GM23338 (cell line): ENCODE measurements around the gene NDRG2. TPM values are rescaled to one million over a fixed set of nuclear protein-coding genes. Genes with fewer than 3 reads are reported as not detected.

Experiments used
- ATAC-seq: fragments of 200-7000 bp; cut with Tn5 transposase; 3 replicates; pipeline ENCODE4 v1.9.1; 2020
- DNase-seq: peaks from one replicate; pipeline ENCODE4 v3.0.0-alpha.2; 2015; ENCODE audit warnings: low spot score
- H2AFZ ChIP-seq: fragments of 200-600 bp; sonication (generic); 2 replicates; pipeline ENCODE4 v1.8.0; 2016; ENCODE audit warnings: antibody characterized with exemption, mild to moderate bottlenecking, moderate library complexity
- H3F3A ChIP-seq: fragments of 200-600 bp; sonication (generic); replicated peaks from 2 replicates; pipeline ENCODE4 v1.8.0; 2017; ENCODE audit warnings: antibody characterized with exemption, mixed run types, low read depth
- H3K27ac ChIP-seq: fragments of 200-600 bp; sonication (generic); 2 replicates; pipeline ENCODE4 v1.6.1; 2016; ENCODE audit warnings: low read depth
- H3K27me3 ChIP-seq: fragments of 200-600 bp; sonication (generic); 2 replicates; pipeline ENCODE4 v1.8.0; 2016; ENCODE audit warnings: mild to moderate bottlenecking, mixed run types, moderate library complexity; ENCODE audit not compliant: insufficient read depth
- H3K36me3 ChIP-seq: fragments of 200-600 bp; sonication (generic); 2 replicates; pipeline ENCODE4 v1.8.0; 2016; ENCODE audit warnings: mild to moderate bottlenecking; ENCODE audit not compliant: insufficient read depth
- H3K4me1 ChIP-seq: fragments of 200-600 bp; sonication (generic); 2 replicates; pipeline ENCODE4 v1.8.0; 2016; ENCODE audit warnings: mild to moderate bottlenecking, moderate library complexity; ENCODE audit not compliant: insufficient read depth
- H3K4me2 ChIP-seq: fragments of 200-600 bp; sonication (generic); 2 replicates; pipeline ENCODE4 v1.7.1; 2017; ENCODE audit warnings: mixed run types
- H3K4me3 ChIP-seq: fragments of 200-600 bp; sonication (generic); 2 replicates; pipeline ENCODE4 v1.6.1; 2016; ENCODE audit warnings: mixed run types
- H3K79me2 ChIP-seq: fragments of 200-600 bp; sonication (generic); replicated peaks from 2 replicates; pipeline ENCODE4 v1.8.0; 2017; ENCODE audit warnings: mild to moderate bottlenecking; ENCODE audit not compliant: insufficient read depth
- H3K9me2 ChIP-seq: fragments of 200-600 bp; sonication (generic); 2 replicates; pipeline ENCODE4 v1.8.0; 2017; ENCODE audit not compliant: insufficient read depth
- H4K20me1 ChIP-seq: fragments of 200-600 bp; sonication (generic); replicated peaks from 2 replicates; pipeline ENCODE4 v1.8.0; 2017; ENCODE audit warnings: mild to moderate bottlenecking; ENCODE audit not compliant: insufficient read depth
- H3K27ac Mint-ChIP-seq: 2 replicates; pipeline ENCODE4 v1.8.0; 2020; ENCODE audit warnings: inconsistent platforms, mild to moderate bottlenecking, moderate library complexity, mixed read lengths
- H3K27me3 Mint-ChIP-seq: 3 replicates; pipeline ENCODE4 v1.8.0; 2022; ENCODE audit warnings: low read depth, mild to moderate bottlenecking, moderate library complexity, mixed read lengths, inconsistent platforms; ENCODE audit not compliant: insufficient read depth, poor library complexity
- H3K36me3 Mint-ChIP-seq: 3 replicates; pipeline ENCODE4 v1.8.0; 2021; ENCODE audit warnings: low read depth, mild to moderate bottlenecking, inconsistent platforms, moderate library complexity, mixed read lengths
- H3K4me1 Mint-ChIP-seq: 3 replicates; pipeline ENCODE4 v1.8.0; 2020; ENCODE audit warnings: mild to moderate bottlenecking, inconsistent platforms, mixed read lengths
- H3K4me3 Mint-ChIP-seq: 3 replicates; pipeline ENCODE4 v1.8.0; 2021; ENCODE audit warnings: moderate library complexity, mild to moderate bottlenecking, inconsistent platforms, mixed read lengths
- H3K9me3 Mint-ChIP-seq: 3 replicates; pipeline ENCODE4 v1.8.0; 2020; ENCODE audit warnings: moderate library complexity, mild to moderate bottlenecking, inconsistent platforms, mixed read lengths
- CREB1 ChIP-seq: fragments of 250-450 bp; sonication (Bioruptor Pico); IDR thresholded peaks from 2 replicates; pipeline ENCODE4 v1.5.0; 2020; ENCODE audit warnings: low read depth, mild to moderate bottlenecking, moderate library complexity
- EZH2 ChIP-seq: fragments of 200-600 bp; sonication (generic); IDR thresholded peaks from one replicate; pipeline ENCODE4 v1.8.0; 2017; ENCODE audit warnings: antibody characterized with exemption, mild to moderate bottlenecking, low read depth; ENCODE audit not compliant: unreplicated experiment
- EZH2phosphoT487 ChIP-seq: fragments of 200-600 bp; sonication (generic); IDR thresholded peaks from one replicate; pipeline ENCODE4 v1.8.1; 2018; ENCODE audit warnings: antibody characterized with exemption; ENCODE audit not compliant: unreplicated experiment
- JUNB ChIP-seq: IDR thresholded peaks from one replicate; pipeline ENCODE4 v1.6.1; 2016; ENCODE audit warnings: antibody characterized with exemption; ENCODE audit not compliant: unreplicated experiment
- NANOG ChIP-seq: IDR thresholded peaks from 2 replicates; pipeline ENCODE4 v1.6.1; 2016; ENCODE audit warnings: antibody characterized with exemption, borderline replicate concordance
- POLR2AphosphoS5 ChIP-seq: IDR thresholded peaks from 2 replicates; pipeline ENCODE4 v1.6.1; 2016; ENCODE audit warnings: antibody characterized with exemption, low read depth
- STAT1 ChIP-seq: IDR thresholded peaks from one replicate; pipeline ENCODE4 v1.6.1; 2016; ENCODE audit warnings: antibody characterized with exemption; ENCODE audit not compliant: unreplicated experiment
- ZNF114 ChIP-seq: fragments of 250-450 bp; sonication (Bioruptor Pico); IDR thresholded peaks from 2 replicates; pipeline ENCODE4 v1.5.0; 2020; ENCODE audit warnings: mild to moderate bottlenecking, moderate library complexity
- ZNF331 ChIP-seq: fragments of 250-450 bp; sonication (Bioruptor Pico); IDR thresholded peaks from 2 replicates; pipeline ENCODE4 v1.5.0; 2020; ENCODE audit warnings: low read depth, mild to moderate bottlenecking, moderate library complexity
- polyA plus RNA-seq: library from polyadenylated mRNA; unstranded; fragments of >200 nt; fragmentation: Nextera tagmentation; extraction: Ambion mirVana; gene quantifications from 2 replicates; pipeline ENCODE4 v1.2.1, GENCODE V29; 2016
- total RNA-seq: library from RNA; depleted of rRNA; stranded (reverse); fragments of >200 nt; shearing (Covaris generic); gene quantifications from 2 replicates; pipeline ENCODE4 v1.2.3, GENCODE V29; 2014
- TF ChIP-seq, protein P1 (sequence below), 2 experiments: fragments of 200-600 bp in 1 of 2; sonication (generic) in 1 of 2; conservative IDR thresholded peaks; 2 replicates each; pipeline versions ENCODE4 v1.5.1 to v1.6.1; 2016 to 2017; ENCODE audit warnings: antibody characterized with exemption in 2 of 2, low read depth in 2 of 2, mild to moderate bottlenecking in 2 of 2, moderate library complexity in 1 of 2
- TF ChIP-seq, protein P2 (sequence below): IDR thresholded peaks from 2 replicates; pipeline ENCODE4 v1.6.1; 2016; ENCODE audit warnings: antibody characterized with exemption
- TF ChIP-seq, protein P3 (sequence below): IDR thresholded peaks from one replicate; pipeline ENCODE4 v1.6.1; 2018; ENCODE audit warnings: antibody characterized with exemption; ENCODE audit not compliant: unreplicated experiment

NDRG2 gene
- total and polyA plus RNA-seq, 2 experiments from 2014 or later = 8.8 to 20.6 TPM

DNA sequence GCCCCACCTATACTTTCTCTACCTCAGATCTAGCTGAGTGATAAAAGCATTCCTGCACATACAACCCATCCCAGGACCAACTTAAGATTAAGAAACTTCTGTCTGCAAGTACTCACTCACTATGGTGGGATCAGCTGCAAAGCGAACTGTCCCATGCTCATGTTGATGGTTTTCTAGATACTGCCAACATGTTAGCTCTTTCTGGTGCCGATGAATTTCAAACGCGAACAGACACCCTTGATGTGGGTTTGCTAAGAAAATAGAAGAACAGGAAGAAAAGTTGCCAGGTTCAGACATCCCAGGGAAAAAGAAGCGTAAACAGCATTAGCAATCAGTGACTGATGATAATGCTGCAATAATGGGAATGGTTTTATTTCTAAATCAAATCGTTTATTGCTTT lies 27.3 kb downstream of the NDRG2 start (continued):
- no peak for TF ChIP-seq NANOG
- TF ChIP-seq, protein P1, sequence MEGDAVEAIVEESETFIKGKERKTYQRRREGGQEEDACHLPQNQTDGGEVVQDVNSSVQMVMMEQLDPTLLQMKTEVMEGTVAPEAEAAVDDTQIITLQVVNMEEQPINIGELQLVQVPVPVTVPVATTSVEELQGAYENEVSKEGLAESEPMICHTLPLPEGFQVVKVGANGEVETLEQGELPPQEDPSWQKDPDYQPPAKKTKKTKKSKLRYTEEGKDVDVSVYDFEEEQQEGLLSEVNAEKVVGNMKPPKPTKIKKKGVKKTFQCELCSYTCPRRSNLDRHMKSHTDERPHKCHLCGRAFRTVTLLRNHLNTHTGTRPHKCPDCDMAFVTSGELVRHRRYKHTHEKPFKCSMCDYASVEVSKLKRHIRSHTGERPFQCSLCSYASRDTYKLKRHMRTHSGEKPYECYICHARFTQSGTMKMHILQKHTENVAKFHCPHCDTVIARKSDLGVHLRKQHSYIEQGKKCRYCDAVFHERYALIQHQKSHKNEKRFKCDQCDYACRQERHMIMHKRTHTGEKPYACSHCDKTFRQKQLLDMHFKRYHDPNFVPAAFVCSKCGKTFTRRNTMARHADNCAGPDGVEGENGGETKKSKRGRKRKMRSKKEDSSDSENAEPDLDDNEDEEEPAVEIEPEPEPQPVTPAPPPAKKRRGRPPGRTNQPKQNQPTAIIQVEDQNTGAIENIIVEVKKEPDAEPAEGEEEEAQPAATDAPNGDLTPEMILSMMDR (conservative IDR thresholded peaks at IDR 0.05; ENCODE audit: low read depth in 2 of 2) = no peak

GRCh38 chr14:20997115-20997514 lies 27.7 kb downstream of the NDRG2 start:
- no peak overlapping the region for H3K4me3 ChIP-seq
- no peak for ATAC-seq
- Mint-ChIP-seq H3K27ac (no peak overlapping the region), H3K9me3 (no peaks in the 10 kb centered on the region), H3K4me1 (peaks cover 23% of the 10 kb centered on the region), H3K27me3 (peaks cover 2% of the 10 kb centered on the region), H3K36me3 (peaks cover 45% of the 10 kb centered on the region), H3K4me3 (no peak overlapping the region)
- 0 out of 2 replicates have a peak, but pooled peaks cover 4% of the 10 kb centered on the region for H3F3A ChIP-seq
- no peak overlapping the region for H2AFZ ChIP-seq
- no peaks in the 10 kb centered on the region; the same call in 1 of the 2 replicates for H4K20me1 ChIP-seq
- peaks cover 42% of the 10 kb centered on the region for H3K36me3 ChIP-seq
- peaks cover 7% of the 10 kb centered on the region; the same call in 1 of the 2 replicates for H3K79me2 ChIP-seq
- H3K4me1 ChIP-seq = peaks cover 6% of the 10 kb centered on the region
- no peak overlapping the region for H3K27ac ChIP-seq
- no peak overlapping the region for H3K4me2 ChIP-seq
- no peak for DNase-seq
- no peaks in the 10 kb centered on the region for H3K9me2 ChIP-seq
- no peaks in the 10 kb centered on the region for H3K27me3 ChIP-seq
- TF ChIP-seq EZH2 (no peak), ZNF331 (no peak), ZNF114 (CRISPR knock-in tag) (no peak), STAT1 (no peak), EZH2phosphoT487 (no peak), POLR2AphosphoS5 (no peak), JUNB (no peak), CREB1 (CRISPR knock-in tag) (no peak)
- TF ChIP-seq, protein P2, sequence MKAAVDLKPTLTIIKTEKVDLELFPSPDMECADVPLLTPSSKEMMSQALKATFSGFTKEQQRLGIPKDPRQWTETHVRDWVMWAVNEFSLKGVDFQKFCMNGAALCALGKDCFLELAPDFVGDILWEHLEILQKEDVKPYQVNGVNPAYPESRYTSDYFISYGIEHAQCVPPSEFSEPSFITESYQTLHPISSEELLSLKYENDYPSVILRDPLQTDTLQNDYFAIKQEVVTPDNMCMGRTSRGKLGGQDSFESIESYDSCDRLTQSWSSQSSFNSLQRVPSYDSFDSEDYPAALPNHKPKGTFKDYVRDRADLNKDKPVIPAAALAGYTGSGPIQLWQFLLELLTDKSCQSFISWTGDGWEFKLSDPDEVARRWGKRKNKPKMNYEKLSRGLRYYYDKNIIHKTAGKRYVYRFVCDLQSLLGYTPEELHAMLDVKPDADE = no peak
- TF ChIP-seq, protein P3, sequence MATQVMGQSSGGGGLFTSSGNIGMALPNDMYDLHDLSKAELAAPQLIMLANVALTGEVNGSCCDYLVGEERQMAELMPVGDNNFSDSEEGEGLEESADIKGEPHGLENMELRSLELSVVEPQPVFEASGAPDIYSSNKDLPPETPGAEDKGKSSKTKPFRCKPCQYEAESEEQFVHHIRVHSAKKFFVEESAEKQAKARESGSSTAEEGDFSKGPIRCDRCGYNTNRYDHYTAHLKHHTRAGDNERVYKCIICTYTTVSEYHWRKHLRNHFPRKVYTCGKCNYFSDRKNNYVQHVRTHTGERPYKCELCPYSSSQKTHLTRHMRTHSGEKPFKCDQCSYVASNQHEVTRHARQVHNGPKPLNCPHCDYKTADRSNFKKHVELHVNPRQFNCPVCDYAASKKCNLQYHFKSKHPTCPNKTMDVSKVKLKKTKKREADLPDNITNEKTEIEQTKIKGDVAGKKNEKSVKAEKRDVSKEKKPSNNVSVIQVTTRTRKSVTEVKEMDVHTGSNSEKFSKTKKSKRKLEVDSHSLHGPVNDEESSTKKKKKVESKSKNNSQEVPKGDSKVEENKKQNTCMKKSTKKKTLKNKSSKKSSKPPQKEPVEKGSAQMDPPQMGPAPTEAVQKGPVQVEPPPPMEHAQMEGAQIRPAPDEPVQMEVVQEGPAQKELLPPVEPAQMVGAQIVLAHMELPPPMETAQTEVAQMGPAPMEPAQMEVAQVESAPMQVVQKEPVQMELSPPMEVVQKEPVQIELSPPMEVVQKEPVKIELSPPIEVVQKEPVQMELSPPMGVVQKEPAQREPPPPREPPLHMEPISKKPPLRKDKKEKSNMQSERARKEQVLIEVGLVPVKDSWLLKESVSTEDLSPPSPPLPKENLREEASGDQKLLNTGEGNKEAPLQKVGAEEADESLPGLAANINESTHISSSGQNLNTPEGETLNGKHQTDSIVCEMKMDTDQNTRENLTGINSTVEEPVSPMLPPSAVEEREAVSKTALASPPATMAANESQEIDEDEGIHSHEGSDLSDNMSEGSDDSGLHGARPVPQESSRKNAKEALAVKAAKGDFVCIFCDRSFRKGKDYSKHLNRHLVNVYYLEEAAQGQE = no peak
- TF ChIP-seq, protein P1 (conservative IDR thresholded peaks at IDR 0.05; ENCODE audit: low read depth in 2 of 2) = no peak
